HT1080 (cell line): Measurements from ENCODE around the gene ADGRD1. TPM values are rescaled to one million over a fixed set of nuclear protein-coding genes. Genes with fewer than 3 reads are reported as not detected.
"Not testable (repeated sequence)": the region's sequence is repeated elsewhere in the genome, so short reads cannot be mapped to it uniquely, and the experiment has no call there.

Source experiments
- DNase-seq: peaks from one replicate; pipeline ENCODE4 v3.0.0-alpha.2; 2015; ENCODE audit warnings: low read depth
- total RNA-seq: library from RNA; depleted of rRNA; stranded (reverse); fragments of >200 nt; shearing (Covaris generic); gene quantifications from 2 replicates; pipeline ENCODE4 v1.2.3, GENCODE V29; 2014

The ADGRD1 gene
- total RNA-seq, 1 experiment from 2014 or later = not detected

DNA sequence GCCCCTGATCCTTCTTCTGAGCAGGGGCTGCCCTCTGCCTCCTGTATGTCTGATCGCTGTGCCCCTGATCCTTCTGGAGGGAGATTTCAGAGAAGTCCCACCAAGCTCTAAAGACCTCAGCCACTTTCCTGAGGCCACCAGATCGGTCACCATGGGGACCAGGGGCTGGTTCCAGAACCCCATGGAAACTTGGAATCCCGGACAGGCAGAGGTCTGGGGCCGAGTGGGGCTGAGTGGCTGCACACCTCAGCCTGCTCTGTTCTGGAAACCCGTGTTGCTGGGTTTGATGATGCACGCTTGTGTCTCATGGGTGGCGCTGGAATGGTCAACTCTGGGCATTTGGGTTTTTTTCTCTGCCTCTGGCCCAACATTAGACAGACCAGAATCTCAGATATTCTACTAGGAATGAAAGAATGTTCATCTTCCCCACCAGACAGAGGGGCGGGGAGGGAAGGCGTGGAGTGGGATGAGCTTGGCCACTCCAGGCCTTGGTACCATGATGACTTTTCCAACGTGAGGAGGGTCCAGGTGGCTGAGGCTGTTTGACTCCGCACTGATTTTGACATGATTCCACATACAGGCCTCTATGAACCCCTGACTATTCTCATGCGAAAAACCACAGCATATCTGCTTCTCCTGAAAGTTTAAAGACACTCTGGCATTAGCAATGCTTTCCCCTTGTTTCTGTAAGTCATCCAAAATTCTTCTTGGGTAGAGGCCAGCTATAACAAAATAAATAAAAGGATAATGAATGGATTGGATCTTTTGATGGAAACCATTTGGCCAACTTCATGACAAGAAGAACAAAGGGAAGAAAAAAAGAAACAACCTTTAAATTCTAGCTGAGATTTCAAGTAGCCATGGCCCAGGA, 114.5 kb downstream of the ADGRD1 start:
- DNase-seq = no peak

DNA sequence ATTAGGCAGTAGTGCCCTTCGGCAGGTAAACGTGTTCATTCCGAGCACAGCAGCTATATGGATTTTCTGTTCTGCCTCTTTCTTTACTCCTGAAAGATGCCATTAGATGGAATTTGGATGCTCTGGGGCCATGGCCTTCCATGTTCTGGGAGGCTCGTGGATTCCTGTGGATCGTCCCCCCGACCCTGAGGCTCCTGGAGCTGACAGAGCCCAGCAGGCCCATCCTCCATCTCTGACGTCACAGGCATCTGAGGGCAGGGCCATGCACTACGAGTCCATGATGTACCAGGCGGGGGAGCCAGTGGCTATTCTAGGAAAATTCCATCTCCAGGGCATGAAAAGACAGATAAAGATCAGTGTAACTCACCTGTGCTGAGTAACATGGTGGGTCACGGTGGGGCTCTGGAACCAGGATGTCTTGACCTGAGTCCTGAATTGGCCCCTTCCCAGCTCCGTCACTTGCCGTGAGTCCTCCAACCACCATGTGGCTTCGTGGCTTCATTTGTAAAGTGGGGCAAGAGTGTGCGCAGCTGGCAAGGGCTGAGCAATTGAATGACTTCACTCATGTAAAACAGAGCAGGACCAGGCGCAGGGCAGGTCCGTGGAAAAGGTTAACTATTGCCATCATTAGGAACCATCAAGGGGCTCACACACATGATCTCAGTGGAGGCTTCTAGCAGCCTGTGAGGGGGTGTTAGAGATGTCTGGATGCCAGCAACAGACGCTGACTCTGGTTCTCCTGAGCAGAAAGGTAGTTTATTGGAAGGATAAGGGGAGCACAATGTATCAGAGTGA, 115.4 kb downstream of the ADGRD1 start:
- DNase-seq = not testable (repeated sequence)

DNA sequence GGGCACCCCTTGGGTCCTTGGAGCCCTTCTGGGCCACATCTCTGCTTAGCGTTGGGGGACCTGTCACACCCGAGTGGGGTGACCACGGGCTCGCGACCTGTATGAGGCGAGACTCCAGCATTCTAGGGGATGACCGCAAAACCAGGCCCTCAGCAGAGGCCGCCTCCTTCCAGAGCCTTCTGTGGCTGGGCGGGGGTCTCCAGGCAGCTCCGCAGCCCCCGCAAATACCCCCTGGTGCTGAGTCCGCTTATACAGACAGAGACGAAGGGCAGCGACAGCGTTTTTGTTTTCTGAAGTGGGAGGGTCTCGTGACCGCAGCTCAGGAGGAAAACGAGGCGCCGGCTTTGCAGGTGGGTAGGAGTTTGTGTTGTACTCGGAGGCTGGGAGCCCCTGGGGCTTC, 116.4 kb downstream of the ADGRD1 start:
- not testable (repeated sequence) for DNase-seq

DNA sequence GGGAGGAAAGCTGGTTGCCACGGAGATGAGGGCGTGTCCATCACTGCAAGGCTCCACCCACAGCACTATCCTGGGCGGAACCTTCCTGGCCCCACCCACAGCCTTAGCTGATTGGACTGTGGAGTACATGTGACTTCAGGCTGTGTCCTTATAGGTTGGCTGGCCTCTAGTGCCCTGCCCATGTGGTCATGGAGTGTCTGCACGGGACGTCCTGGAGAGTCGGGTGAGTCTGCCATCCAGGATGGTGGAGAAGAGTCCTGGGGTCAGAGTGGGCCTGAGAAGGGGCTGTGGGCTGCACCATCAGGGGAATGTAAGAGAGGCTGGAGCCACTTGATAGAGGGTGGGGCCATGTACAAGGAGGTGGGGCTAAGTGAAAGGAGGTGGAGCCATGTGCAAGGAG, 117.0 kb downstream of the ADGRD1 start:
- not testable (repeated sequence) for DNase-seq

DNA sequence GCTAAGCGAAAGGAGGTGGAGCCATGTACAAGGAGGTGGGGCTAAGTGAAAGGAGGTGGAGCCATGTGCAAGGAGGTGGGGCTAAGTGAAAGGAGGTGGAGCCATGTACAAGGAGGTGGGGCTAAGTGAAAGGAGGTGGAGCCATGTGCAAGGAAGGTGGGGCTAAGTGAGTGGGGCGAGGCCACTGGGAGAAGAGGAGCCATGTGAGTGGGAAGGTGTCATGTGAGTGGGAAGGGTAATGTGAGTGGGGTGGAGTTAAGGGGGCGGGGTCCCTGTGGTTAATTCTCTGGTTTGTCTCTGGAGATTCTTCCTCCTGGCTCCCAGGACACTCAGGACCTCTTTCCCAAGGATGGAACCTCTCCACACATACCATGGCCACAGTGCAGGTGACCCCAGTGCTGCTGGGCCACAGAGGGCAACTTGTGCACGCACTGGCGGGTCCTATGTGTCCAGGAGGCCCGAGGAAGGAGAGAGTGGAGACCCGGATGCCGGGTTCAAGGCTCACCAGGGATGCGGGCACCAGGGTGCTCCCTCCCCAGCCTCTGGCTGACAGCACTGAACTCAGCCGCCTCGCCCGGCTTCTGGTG, 117.6 kb downstream of the ADGRD1 start:
- not testable (repeated sequence) for DNase-seq

DNA sequence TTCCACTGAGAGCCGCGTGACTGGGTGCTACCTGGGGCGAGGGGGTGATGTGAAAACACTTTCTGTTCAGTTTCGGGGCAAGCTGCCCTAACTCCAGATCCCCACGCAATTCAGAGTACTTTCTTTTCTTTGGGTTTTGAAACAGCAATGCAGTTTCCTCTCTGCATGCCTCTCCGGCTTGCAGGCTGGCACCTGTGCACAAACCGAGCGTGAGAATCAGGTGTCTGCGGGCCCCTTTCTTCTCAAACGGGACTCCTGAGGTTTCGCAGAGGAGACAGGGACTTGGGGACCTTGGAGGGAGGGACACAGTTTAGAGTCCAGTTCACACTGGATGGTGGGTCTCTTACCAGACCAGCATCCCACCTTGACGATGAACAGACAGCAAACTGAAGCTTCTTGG, 118.2 kb downstream of the ADGRD1 start:
- DNase-seq = not testable (repeated sequence)

DNA sequence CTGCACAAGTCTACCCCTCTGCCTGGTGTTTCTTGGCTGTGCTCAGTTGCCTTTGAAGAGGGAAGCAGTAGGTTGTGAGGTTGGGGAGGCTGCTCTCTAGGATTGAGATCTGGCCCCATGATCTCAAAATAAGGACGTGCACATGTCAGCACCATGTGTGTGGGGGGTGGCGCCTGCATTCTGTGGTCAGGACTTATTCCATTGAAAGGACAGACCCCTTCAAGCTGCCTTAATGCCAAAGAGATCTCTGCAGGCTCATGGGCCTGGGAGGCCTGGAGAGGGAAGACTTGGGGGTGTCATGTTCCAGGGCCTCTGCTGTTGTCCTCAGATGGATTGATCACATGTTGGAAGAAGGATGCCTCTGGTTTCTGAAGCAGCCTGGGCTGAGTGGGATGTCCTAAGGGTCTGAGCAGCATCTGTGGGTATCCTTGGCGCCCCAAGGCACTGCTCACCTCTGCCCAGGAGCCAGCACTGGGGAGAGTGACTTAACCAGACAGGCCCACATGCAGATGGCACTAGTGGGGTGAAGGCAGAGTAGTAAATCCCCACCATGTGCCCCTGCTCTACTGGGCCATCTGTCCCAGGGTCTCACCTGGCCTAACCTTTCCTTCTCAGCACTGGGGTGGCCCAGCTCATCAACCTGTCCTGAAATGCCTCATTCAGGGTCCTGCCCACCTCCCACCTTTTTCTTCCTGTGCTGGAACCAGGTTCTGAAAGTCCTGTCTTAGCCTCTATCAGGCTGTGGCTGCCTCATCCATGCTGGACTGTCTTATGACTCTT, 118.9 kb downstream of the ADGRD1 start:
- DNase-seq = no peak

DNA sequence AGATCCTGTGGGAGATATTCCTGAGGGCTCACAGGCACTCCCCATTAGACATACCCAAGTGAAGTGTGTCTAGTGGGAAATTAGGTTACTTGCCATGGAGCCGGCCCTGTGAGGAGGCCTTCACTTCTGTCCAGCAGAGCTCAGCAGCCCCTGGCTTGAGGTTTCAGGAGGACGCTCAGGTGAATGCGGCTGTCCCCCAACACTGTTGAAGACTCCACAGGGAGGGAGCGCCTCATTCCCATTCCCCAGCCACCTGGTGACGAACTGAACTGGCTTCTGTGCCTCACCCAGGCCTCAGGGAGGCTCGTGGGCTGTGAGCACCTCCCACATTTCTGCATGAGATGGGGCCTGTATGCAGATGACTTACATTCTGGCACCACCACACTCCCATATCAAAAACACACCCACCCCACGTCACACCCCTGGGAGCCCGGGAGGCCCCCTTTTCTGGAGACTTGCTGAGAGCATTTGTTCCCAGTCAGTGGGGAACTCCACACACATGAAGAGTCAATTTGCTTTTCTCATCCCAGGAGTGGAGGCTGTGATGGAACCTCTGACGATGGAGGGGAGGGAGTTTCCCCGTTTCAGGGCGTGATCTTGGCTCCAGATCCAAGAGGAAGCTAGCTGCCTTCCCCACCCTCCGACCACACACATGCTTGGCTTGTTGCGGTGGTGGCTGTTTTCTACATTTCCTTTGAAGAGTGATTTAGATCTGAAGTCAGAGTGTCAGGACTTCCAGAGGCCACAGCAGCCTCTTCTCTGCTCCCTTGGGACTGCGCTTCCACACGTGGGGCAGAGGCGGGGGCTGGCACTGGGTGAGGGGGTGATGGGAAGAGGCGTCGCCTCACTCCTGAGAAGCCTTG, 120.7 kb downstream of the ADGRD1 start:
- DNase-seq = no peak

DNA sequence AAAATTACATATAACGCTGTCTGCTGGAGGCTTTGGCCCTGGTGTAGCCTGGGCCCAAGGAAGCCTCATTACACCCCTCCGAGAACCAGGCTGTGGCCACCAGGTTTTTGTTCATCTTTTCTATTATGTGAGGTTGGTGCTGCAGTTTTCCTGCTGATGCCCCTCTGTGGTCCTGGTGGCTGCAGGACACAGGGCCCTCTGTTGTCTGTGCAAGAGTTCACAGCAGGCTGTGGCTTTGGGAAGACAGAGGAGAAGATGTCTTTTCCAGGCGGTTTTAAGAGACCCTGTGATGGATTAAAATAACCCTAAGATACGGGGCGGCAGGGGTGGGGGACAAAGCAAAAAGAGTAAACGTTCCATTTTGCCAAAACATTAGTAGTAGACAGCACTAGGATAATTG, 121.5 kb downstream of the ADGRD1 start:
- no peak for DNase-seq

DNA sequence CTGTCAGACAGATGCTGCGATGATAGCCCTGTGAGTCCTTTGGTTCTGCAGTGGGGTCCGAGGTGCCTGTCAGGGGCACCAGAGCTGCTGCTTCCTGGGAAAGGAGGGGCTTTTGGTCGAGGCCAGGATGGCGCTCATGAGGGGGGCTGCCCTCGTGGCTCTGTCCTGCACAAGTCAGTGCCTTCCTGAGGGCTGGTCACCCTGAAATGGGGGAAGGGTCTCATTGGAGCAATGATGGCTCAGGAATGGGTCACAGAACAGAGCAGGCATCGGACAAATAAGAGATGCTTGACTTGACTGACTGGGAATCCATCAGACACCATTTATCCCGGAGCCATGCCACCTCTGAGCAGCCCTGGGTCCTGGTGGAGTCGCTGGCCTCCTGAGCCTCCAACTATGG, 121.9 kb downstream of the ADGRD1 start:
- no peak for DNase-seq

DNA sequence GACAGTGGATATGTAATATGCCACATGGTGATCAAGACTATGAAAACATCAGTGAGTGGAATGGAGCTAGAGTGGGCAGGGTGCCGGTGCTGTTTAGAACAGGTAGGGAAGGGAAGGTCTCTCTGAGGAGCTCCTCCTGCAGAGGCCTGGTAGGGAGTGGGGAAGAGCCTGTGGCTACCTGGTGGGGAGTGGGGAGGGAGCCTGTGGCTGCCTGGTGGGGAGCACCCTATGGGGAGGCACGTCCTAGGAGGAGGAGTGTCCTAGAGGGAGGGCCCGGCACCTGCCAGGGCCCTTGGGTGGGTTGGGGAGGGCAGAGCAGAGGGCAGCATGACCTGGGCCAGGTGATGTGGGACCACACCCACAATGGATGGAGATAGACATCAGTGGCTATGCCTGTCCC, 122.6 kb downstream of the ADGRD1 start:
- DNase-seq = no peak

DNA sequence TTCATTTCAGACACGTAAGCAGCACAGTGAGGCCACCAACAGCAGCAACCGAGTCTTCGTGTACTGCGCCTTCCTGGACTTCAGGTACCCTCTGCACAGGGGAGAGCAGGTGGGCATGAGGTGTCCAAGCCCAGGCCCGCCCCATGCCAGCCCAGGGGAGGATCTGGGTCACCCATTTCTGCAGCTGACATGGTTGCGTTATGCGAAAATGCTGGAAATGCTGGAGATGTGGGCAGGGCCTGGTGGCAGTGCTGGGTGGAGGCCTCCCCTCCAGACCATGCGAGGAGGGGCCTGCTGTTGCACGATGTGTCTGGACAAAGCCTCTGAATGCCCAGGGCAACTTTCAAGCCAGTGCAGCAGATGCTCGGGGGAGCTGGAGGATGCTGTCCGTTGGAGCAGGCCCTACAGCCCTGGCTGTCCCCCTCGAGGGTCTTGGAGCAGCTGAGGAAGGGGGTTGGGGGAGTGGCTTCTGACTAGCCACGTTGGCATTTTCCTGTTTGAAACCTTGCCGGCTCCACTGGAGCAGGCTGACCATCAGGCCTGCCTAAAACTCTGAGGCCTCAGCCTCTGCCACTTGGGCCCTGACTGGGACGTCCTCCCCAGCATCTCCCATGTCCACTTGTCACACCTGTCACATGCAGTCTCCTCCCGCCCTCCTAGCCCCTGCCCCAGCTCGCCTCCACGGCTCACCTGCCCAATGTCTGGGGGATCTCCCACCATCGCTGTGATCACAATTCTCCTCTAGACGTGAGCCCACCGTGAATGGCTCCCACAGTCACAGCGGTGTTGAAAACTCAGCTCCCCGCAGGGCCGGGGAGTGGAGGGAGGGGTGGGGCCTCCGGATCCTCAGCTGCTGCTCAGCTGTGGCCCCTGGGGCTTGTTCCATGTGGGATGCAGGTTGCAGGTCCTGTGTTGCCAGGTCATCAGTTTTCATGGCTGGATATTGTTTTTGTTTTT, 123.4 kb downstream of the ADGRD1 start:
- DNase-seq = no peak

DNA sequence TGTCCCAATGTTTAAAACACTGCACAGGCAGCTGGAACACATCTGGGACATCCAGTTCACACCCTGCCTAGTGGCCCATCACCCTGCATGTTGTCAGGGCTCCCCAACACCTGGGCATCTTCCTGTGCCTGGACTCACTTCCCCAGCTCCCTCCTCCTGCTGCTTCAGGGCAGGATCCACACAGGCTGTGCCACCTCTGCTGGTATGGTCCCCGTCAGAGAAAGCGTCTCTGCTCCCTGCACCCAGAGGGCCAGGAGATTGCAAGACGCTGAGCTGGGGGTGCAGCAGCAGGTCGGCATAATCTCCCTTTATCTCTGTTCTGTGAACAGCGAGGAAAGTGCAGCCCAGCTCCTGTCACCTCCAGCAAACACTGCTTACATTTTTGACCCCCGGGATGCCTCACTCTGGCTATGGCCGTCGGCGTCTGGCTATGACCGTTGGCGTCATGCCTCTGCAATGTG, 124.3 kb downstream of the ADGRD1 start:
- no peak for DNase-seq

DNA sequence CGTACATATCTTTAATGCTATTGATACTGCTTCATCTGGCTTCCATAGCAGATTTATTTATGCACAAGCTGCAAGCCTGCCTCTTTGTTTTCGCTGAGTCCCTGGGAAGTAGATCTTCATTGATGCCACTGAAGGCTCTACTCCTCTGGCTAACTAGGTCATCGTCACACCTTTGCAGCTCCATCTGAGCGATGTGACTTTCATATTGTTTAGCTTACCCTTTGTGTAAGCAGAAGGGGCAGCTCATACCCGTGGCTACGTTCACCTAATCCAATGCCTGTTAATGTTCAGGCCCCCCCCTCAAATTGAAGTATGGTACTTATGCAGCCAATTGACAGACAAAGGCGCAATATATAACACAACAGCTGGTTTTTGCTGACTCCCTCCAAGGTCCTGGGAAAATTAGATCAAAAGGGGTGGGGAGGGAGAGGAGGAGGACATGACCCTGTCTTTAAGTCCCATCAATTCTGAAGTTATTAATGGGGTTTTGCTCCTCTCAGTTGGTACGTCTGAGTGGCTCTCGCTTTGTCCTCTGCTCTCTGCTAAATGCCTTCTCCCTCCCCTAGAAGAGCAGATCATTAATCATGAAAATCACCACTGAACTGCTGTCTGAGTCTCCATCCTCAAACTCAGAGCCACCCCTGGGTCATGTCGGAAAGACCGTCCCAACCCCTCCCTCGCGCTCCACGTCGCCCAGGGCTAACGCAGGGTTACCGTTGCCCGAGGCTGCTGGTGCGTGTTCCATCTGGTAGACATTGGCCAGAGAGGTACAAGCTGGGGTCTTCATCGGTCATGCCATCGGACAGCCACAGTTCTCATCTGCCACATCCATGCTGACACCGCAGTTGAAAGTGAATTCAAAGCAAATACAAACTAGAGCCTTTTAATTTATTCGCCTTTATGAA, 128.8 kb downstream of the ADGRD1 start:
- DNase-seq = no peak

DNA sequence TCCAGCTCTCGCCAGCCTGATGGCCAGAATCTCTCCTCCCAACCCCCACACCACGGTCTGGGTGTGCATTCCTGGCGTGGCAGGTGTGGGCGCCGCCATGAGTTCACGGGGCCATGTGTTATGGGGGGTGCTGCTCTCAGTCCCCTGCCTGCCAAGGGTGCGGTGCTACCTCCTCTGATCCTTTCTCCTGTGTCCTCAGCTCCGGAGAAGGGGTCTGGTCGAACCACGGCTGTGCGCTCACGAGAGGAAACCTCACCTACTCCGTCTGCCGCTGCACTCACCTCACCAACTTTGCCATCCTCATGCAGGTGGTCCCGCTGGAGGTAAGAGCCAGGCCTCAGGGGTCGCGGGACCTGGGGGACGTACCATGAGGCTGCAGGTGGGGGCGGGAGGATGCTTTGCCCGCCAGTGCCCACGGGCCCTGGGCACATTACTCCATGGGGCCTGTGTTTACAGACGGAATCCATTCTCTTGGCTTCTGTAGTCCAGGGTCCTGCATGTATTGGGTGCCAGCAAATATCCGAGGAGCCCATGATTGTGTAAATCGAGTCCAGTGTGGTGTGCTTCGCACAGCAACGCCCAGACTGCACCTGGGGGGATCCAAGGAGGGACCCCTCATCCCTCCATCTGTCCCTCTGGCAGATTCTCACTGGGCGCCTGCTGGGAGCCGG, 130.8 kb downstream of the ADGRD1 start:
- DNase-seq = no peak

DNA sequence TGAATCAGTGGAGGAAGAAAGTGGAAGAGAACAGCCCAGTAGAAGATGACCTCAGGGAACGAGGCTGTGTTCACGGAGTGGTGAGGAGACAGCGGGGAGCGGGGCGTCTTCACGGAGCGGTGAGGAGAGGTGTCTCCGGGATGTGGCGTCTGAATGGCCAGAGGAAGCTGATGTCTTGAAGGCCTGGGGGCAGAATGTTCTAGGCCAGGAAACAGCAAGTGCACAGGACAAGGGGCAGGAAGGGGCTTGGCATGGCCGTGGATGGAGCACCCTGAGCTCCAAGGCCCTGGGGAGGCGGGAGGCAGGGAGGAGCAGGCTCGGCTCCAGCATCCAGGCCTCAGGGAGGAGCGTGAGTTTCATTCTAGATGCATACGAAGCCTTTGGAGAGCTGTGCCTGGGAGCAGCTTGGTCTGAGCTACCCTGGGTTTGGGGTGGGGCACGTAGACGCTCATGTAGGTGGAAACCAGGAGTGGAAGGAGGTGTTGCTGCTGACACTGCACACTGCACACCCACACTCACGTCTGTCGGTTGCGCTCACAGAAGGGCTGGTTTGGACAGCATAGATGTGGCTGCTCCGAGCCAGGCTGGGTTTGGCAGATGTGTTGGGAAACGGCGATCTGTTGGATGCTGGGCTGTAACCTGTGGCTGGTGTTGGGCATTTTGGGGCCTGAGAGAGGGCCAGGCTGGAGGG, 131.6 kb downstream of the ADGRD1 start:
- no peak for DNase-seq
